PC-3 (cell line): ENCODE data around the gene KCNQ4. TPM values are rescaled to one million over a fixed set of nuclear protein-coding genes. Genes with fewer than 3 reads are reported as not detected.

Experiments used
- ATAC-seq: fragments of 200-7000 bp; cut with Tn5 transposase; 2 replicates; pipeline ENCODE4 v1.9.1; 2020; ENCODE audit warnings: mild to moderate bottlenecking, moderate library complexity
- BruUV-seq: library from RNA; stranded (reverse); fragments of 400-500 nt; replicated peaks from 2 replicates; lab custom pipeline; 2021; lab: Mats Ljungman, UMichigan
- CTCF ChIA-PET: fragments of 300-600 bp; sonication (Branson Sonifier 250); formaldehyde crosslinking; loops from one replicate; lab custom pipeline; 2022; ENCODE audit warnings: antibody characterized with exemption; lab: Charles Lee
- POLR2A ChIA-PET: fragments of 300-600 bp; sonication (Branson Sonifier 250); formaldehyde crosslinking; loops from one replicate; lab custom pipeline; 2022; ENCODE audit warnings: antibody characterized with exemption; ENCODE audit not compliant: unreplicated experiment; lab: Charles Lee
- DNase-seq: peaks from one replicate; pipeline ENCODE4 v3.0.0-alpha.2; 2015
- H2AFZ ChIP-seq: fragments of 300-600 bp; sonication (generic); 2 replicates; pipeline ENCODE4 v1.6.0; 2016; ENCODE audit warnings: antibody characterized with exemption, low read length
- H3F3A ChIP-seq: fragments of 300-600 bp; sonication (generic); one replicate; pipeline ENCODE4 v1.6.0; 2017; ENCODE audit warnings: antibody characterized with exemption, low read length, control low read depth, mild to moderate bottlenecking; ENCODE audit not compliant: unreplicated experiment
- H3K27ac ChIP-seq: fragments of 300-600 bp; sonication (generic); 2 replicates; pipeline ENCODE4 v1.5.1; 2016; ENCODE audit warnings: mild to moderate bottlenecking, low read length
- H3K27me3 ChIP-seq: fragments of 300-600 bp; sonication (generic); 2 replicates; pipeline ENCODE4 v1.6.1; 2016; ENCODE audit warnings: low read length, mixed read lengths
- H3K36me3 ChIP-seq: fragments of 300-600 bp; sonication (generic); 2 replicates; pipeline ENCODE4 v1.6.1; 2016; ENCODE audit warnings: low read depth, mixed run types, low read length, mixed read lengths
- H3K4me1 ChIP-seq: fragments of 300-600 bp; sonication (generic); 2 replicates; pipeline ENCODE4 v1.5.1; 2016; ENCODE audit warnings: low read length; ENCODE audit not compliant: insufficient read depth
- H3K4me2 ChIP-seq: fragments of 300-600 bp; sonication (generic); 2 replicates; pipeline ENCODE4 v1.6.0; 2016; ENCODE audit warnings: low read length
- H3K4me3 ChIP-seq: fragments of 300-600 bp; sonication (generic); 2 replicates; pipeline ENCODE4 v1.5.1; 2016; ENCODE audit warnings: mild to moderate bottlenecking, low read length, mixed read lengths
- H3K79me2 ChIP-seq: fragments of 300-600 bp; sonication (generic); 2 replicates; pipeline ENCODE4 v1.6.1; 2017; ENCODE audit warnings: low read length, mixed read lengths
- H3K9ac ChIP-seq: fragments of 300-600 bp; sonication (generic); 2 replicates; pipeline ENCODE4 v1.6.0; 2016; ENCODE audit warnings: mild to moderate bottlenecking, low read length
- H3K9me2 ChIP-seq: fragments of 300-600 bp; sonication (generic); replicated peaks from 2 replicates; pipeline ENCODE4 v1.6.1; 2016; ENCODE audit warnings: mixed run types, low read length, mixed read lengths
- H3K9me3 ChIP-seq: fragments of 300-600 bp; sonication (generic); 2 replicates; pipeline ENCODE4 v1.6.1; 2016; ENCODE audit warnings: low read length, mixed read lengths
- H4K20me1 ChIP-seq: fragments of 300-600 bp; sonication (generic); 2 replicates; pipeline ENCODE4 v1.6.1; 2016; ENCODE audit warnings: low read length, mixed read lengths
- CTCF ChIP-seq: fragments of 300-600 bp; sonication (generic); conservative IDR thresholded peaks from 2 replicates; pipeline ENCODE4 v1.5.1; 2017; ENCODE audit warnings: antibody characterized with exemption, low read depth, mild to moderate bottlenecking, low read length
- EZH2 ChIP-seq: fragments of 300-600 bp; sonication (generic); IDR thresholded peaks from one replicate; pipeline ENCODE4 v1.6.1; 2017; ENCODE audit warnings: antibody characterized with exemption, mild to moderate bottlenecking, low read length; ENCODE audit not compliant: unreplicated experiment
- EZH2phosphoT487 ChIP-seq: fragments of 300-600 bp; sonication (generic); IDR thresholded peaks from 2 replicates; pipeline ENCODE4 v1.6.1; 2018; ENCODE audit warnings: mild to moderate bottlenecking, antibody characterized with exemption, low read length, borderline replicate concordance
- intact Hi-C: fragments of 100-400 bp; cut with micrococcal nuclease; formaldehyde crosslinking; loops from 2 replicates; pipeline ENCODE4 v1.9.0; 2023
- total RNA-seq: library from RNA; depleted of rRNA; stranded (reverse); fragments of >200 nt; gene quantifications from 2 replicates; pipeline ENCODE4 v1.2.3, GENCODE V29; 2014

The KCNQ4 gene
- total RNA-seq, 1 experiment from 2014 or later = 2.5 TPM

GRCh38 chr1:40808002-40808401 lies 24.4 kb downstream of the KCNQ4 start:
- no TSS peak for BruUV-seq
- Histone ChIP-seq H3K36me3 (no peaks in the 10 kb centered on the region), H3K4me2 (no peak overlapping the region), H3K79me2 (no peaks in the 10 kb centered on the region), H3K9ac (no peak overlapping the region), H3K9me3 (no peaks in the 10 kb centered on the region), H3K27ac (no peak overlapping the region), H3K4me3 (no peak overlapping the region), H2AFZ (no peak overlapping the region), H3K9me2 (no peaks in the 10 kb centered on the region), H4K20me1 (no peaks in the 10 kb centered on the region), H3K4me1 (no peaks in the 10 kb centered on the region), H3F3A (no peaks in the 10 kb centered on the region), H3K27me3 (no peaks in the 10 kb centered on the region)
- ATAC-seq = no peak
- no peak for DNase-seq
- ChIA-PET CTCF (interaction anchor here (0.6 to 0.9 kb wide), 2 partner anchors 34 to 148 kb away, joined by 3 read pairs; no protein-coding TSS in a partner anchor), POLR2A (no interaction called here)
- intact Hi-C loops = no loop called here
- TF ChIP-seq EZH2 (no peak), CTCF (no peak), EZH2phosphoT487 (no peak)

GRCh38 chr1:40808444-40808843 lies 24.9 kb downstream of the KCNQ4 start:
- H3K27me3 ChIP-seq = no peaks in the 10 kb centered on the region
- no peak for ATAC-seq
- no peaks in the 10 kb centered on the region for H3K36me3 ChIP-seq
- no peaks in the 10 kb centered on the region for H4K20me1 ChIP-seq
- H3K4me3 ChIP-seq = no peak overlapping the region
- no peaks in the 10 kb centered on the region for H3K79me2 ChIP-seq
- POLR2A ChIA-PET = no interaction called here
- no peak overlapping the region for H3K27ac ChIP-seq
- CTCF ChIA-PET = interaction anchor here (0.6 to 0.9 kb wide), 2 partner anchors 35 to 148 kb away, joined by 3 read pairs; no protein-coding TSS in a partner anchor
- no TSS peak for BruUV-seq
- H3F3A ChIP-seq = no peaks in the 10 kb centered on the region
- no peak for DNase-seq
- no peaks in the 10 kb centered on the region for H3K9me3 ChIP-seq
- H3K9ac ChIP-seq = no peak overlapping the region
- no peaks in the 10 kb centered on the region for H3K9me2 ChIP-seq
- intact Hi-C loops = no loop called here
- no peaks in the 10 kb centered on the region for H3K4me1 ChIP-seq
- TF ChIP-seq EZH2phosphoT487 = no peak
- no peak for TF ChIP-seq CTCF
- no peak for TF ChIP-seq EZH2
- H2AFZ ChIP-seq = no peak overlapping the region
- H3K4me2 ChIP-seq = no peak overlapping the region

GRCh38 chr1:40808909-40809308 lies 25.3 kb downstream of the KCNQ4 start:
- ATAC-seq (no peak), DNase-seq (no peak)
- Histone ChIP-seq H3K4me2 (no peak overlapping the region), H2AFZ (no peak overlapping the region), H3K79me2 (no peaks in the 10 kb centered on the region), H3K36me3 (no peaks in the 10 kb centered on the region), H3K9ac (no peak overlapping the region), H3K27ac (no peak overlapping the region), H3K4me3 (no peak overlapping the region), H3K4me1 (no peaks in the 10 kb centered on the region), H3K27me3 (no peaks in the 10 kb centered on the region), H3F3A (no peaks in the 10 kb centered on the region), H4K20me1 (no peaks in the 10 kb centered on the region), H3K9me2 (no peaks in the 10 kb centered on the region), H3K9me3 (no peaks in the 10 kb centered on the region)
- intact Hi-C loops = no loop called here
- BruUV-seq = no TSS peak
- TF ChIP-seq EZH2phosphoT487 (no peak), EZH2 (no peak), CTCF (no peak)
- ChIA-PET POLR2A (no interaction called here), CTCF (interaction anchor here (0.6 kb wide), 1 partner anchor 147 kb away, joined by 3 read pairs; no protein-coding TSS in a partner anchor)
